ENCODE measurements around the gene SRC. TPM values are rescaled to one million over a fixed set of nuclear protein-coding genes. Genes with fewer than 3 reads are reported as not detected.
A peak's percentile ranks its signal among the peaks of the same experiment; 100 is the strongest.

SRC gene
- total and polyA plus RNA-seq, 2 experiments from 2014 or later, result 8.0 to 25.9 TPM

GRCh38 chr20:37333848-37334318 lies 12.1 kb upstream of the SRC start:
- TF ChIP-seq ZNF462 (CRISPR knock-in tag; IDR thresholded peaks at IDR 0.05) (no peak), EZH2 (IDR thresholded peaks at IDR 0.05; ENCODE audit: low read depth, unreplicated experiment) (no peak), CTCF (conservative IDR thresholded peaks at IDR 0.05; ENCODE audit: low read depth in 2 of 2) (peak in 1 of 2 experiments; percentile 23; a peak in 1 of 4 replicates), ETS1 (IDR thresholded peaks at IDR 0.05) (no peak)
- Histone ChIP-seq H3K9me2 (ENCODE audit: insufficient read depth) (no peaks in the 10 kb centered on the region), H3K27ac (ENCODE audit: low read depth) (no peak overlapping the region), H3K36me3 (ENCODE audit: insufficient read depth) (no peaks in the 10 kb centered on the region), H4K20me1 (replicated peaks; ENCODE audit: insufficient read depth) (no peaks in the 10 kb centered on the region), H2AFZ (no peak overlapping the region), H3K4me3 (no peak overlapping the region), H3K4me1 (ENCODE audit: insufficient read depth) (no peaks in the 10 kb centered on the region), H3F3A (replicated peaks; ENCODE audit: low read depth) (peaks cover 6% of the 10 kb centered on the region; the same call in 1 of the 2 replicates), H3K4me2 (no peak overlapping the region), H3K79me2 (replicated peaks; ENCODE audit: insufficient read depth) (no peaks in the 10 kb centered on the region), H3K27me3 (ENCODE audit: insufficient read depth) (no peaks in the 10 kb centered on the region)
- Mint-ChIP-seq H3K4me1 (peaks cover 20% of the 10 kb centered on the region), H3K9me3 (no peaks in the 10 kb centered on the region; the same call in 1 of the 3 replicates), H3K4me3 (no peak overlapping the region), H3K36me3 (ENCODE audit: low read depth) (no peaks in the 10 kb centered on the region), H3K27ac (no peak overlapping the region), H3K27me3 (ENCODE audit: insufficient read depth, low read depth, poor library complexity) (peaks cover 18% of the 10 kb centered on the region)
- DNase-seq (ENCODE audit: low spot score) (no peak), ATAC-seq (no peak)
